ENCODE data around the gene ADCY9. TPM values are rescaled to one million over a fixed set of nuclear protein-coding genes. Genes with fewer than 3 reads are reported as not detected.
A peak's percentile ranks its signal among the peaks of the same experiment; 100 is the strongest.

Gene ADCY9
- polyA plus RNA-seq, 3 donors: 0.44 to 9.3 (median 0.67) TPM

DNA sequence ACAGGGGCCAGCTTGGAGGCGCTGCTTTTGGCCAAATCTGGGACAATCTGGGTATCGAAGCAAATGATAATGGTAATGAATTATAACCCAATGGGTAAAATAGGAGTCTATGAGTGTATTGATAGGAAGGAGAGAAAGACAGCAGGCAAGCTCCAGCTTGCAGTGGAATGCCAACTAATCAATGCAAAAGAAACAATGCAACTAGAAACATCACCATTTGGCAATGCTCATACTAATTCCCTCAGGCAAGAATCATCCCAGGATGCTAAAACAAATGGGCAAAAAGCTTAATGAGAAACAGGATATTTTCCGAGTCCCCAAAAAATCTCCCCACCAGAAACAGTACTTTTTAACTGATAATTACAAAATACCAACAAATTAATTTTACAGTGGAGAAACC lies 64.7 kb downstream of the ADCY9 start:
- Mint-ChIP-seq H3K27me3 (ENCODE audit: low read depth in 3 of 3) (peaks cover 0 to 2% (median 2%) of the 10 kb centered on the region in 3 donors), H3K27ac (peak overlapping the region in 2 of 7 donors; percentile 36 to 96), H3K36me3 (peaks cover 5 to 11% of the 10 kb centered on the region in 2 donors), H3K4me3 (no peak overlapping the region), H3K4me1 (peaks cover 57% of the 10 kb centered on the region), H3K9me3 (no peaks in the 10 kb centered on the region)
- no peak overlapping the region for H2AFZ ChIP-seq (ENCODE audit: insufficient read depth, low read depth, low read length, poor library complexity, severe bottlenecking)
- H3K27me3 ChIP-seq (ENCODE audit: control insufficient read depth in 2 of 2, insufficient read depth in 2 of 2, low read length in 2 of 2): no peaks in the 10 kb centered on the region
- DNase-seq: no peak
- intact Hi-C loops (cut with micrococcal nuclease): no loop called here
- no peak overlapping the region for H3K4me3 ChIP-seq (replicated peaks in 1 of 3; ENCODE audit: low read depth in 2 of 3, low read length in 3 of 3)
- H3K4me1 ChIP-seq (ENCODE audit: control insufficient read depth in 1 of 2, insufficient read depth in 2 of 2, low read length in 2 of 2): peaks cover 49 to 58% of the 10 kb centered on the region in 2 donors
- no peaks in the 10 kb centered on the region for H4K20me1 ChIP-seq (ENCODE audit: insufficient read depth, low read length)
- no peak overlapping the region for H3K27ac ChIP-seq (ENCODE audit: low read depth in 1 of 2, low read length in 2 of 2)
- no peak overlapping the region for H3K9ac ChIP-seq (ENCODE audit: insufficient read depth, low read length, poor library complexity, severe bottlenecking)
- H3K79me2 ChIP-seq (ENCODE audit: insufficient read depth, low read length): peaks cover 11% of the 10 kb centered on the region
- H3K4me2 ChIP-seq (replicated peaks; ENCODE audit: extremely low read depth, low read length, poor library complexity, severe bottlenecking): no peak overlapping the region
- no peaks in the 10 kb centered on the region for H3K9me3 ChIP-seq (replicated peaks in 1 of 2; ENCODE audit: control insufficient read depth in 1 of 2, insufficient read depth in 1 of 2, low read length in 2 of 2)
- H3K36me3 ChIP-seq (replicated peaks in 1 of 2; ENCODE audit: control insufficient read depth in 1 of 2, insufficient read depth in 2 of 2, low read length in 2 of 2): no peaks in the 10 kb centered on the region
- TF ChIP-seq, protein P1, sequence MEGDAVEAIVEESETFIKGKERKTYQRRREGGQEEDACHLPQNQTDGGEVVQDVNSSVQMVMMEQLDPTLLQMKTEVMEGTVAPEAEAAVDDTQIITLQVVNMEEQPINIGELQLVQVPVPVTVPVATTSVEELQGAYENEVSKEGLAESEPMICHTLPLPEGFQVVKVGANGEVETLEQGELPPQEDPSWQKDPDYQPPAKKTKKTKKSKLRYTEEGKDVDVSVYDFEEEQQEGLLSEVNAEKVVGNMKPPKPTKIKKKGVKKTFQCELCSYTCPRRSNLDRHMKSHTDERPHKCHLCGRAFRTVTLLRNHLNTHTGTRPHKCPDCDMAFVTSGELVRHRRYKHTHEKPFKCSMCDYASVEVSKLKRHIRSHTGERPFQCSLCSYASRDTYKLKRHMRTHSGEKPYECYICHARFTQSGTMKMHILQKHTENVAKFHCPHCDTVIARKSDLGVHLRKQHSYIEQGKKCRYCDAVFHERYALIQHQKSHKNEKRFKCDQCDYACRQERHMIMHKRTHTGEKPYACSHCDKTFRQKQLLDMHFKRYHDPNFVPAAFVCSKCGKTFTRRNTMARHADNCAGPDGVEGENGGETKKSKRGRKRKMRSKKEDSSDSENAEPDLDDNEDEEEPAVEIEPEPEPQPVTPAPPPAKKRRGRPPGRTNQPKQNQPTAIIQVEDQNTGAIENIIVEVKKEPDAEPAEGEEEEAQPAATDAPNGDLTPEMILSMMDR (IDR thresholded peaks at IDR 0.05): no peak
- WGBS (ENCODE audit: insufficient coverage): 100% methylated on average over 3 of the region's 3 CpGs

DNA sequence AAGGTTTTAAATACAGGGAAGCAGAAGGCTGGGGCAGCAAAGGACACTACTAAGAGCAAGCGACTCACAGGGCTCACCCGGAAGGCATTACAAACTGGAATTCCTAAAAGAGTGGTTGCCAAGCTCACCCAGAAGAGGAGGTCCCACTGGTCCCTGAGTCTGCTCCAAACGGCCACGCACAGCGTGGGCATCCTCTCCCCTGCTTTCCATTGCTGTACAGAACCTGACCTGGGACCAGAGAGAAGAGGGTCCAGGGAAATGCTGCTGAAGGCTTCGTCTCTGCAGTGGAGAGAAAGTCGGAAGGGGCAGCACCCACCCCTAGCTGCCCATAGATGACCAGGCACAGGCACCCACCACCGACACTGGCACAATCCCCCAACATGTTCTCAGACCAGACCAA lies 67.2 kb downstream of the ADCY9 start:
- Mint-ChIP-seq H3K27ac (peak overlapping the region in 2 of 7 donors; percentile 19 to 49), H3K36me3 (peaks cover 8 to 14% of the 10 kb centered on the region in 2 donors), H3K4me1 (peaks cover 44% of the 10 kb centered on the region), H3K4me3 (no peak overlapping the region), H3K9me3 (no peaks in the 10 kb centered on the region), H3K27me3 (ENCODE audit: low read depth in 3 of 3) (peaks cover 0 to 2% (median 0%) of the 10 kb centered on the region in 3 donors)
- no peak overlapping the region for H3K4me3 ChIP-seq (replicated peaks in 1 of 3; ENCODE audit: low read depth in 2 of 3, low read length in 3 of 3)
- H3K9ac ChIP-seq (ENCODE audit: insufficient read depth, low read length, poor library complexity, severe bottlenecking): no peak overlapping the region
- no peaks in the 10 kb centered on the region for H4K20me1 ChIP-seq (ENCODE audit: insufficient read depth, low read length)
- H3K9me3 ChIP-seq (replicated peaks in 1 of 2; ENCODE audit: control insufficient read depth in 1 of 2, insufficient read depth in 1 of 2, low read length in 2 of 2): no peaks in the 10 kb centered on the region
- H3K4me2 ChIP-seq (replicated peaks; ENCODE audit: extremely low read depth, low read length, poor library complexity, severe bottlenecking): no peak overlapping the region
- H3K4me1 ChIP-seq (ENCODE audit: control insufficient read depth in 1 of 2, insufficient read depth in 2 of 2, low read length in 2 of 2): peaks cover 32 to 44% of the 10 kb centered on the region in 2 donors
- DNase-seq: no peak
- TF ChIP-seq, protein P1 (IDR thresholded peaks at IDR 0.05): no peak
- peaks cover 15% of the 10 kb centered on the region for H3K79me2 ChIP-seq (ENCODE audit: insufficient read depth, low read length)
- WGBS (ENCODE audit: insufficient coverage): 97% methylated on average over 6 of the region's 8 CpGs
- no peak overlapping the region for H2AFZ ChIP-seq (ENCODE audit: insufficient read depth, low read depth, low read length, poor library complexity, severe bottlenecking)
- no peaks in the 10 kb centered on the region for H3K27me3 ChIP-seq (ENCODE audit: control insufficient read depth in 2 of 2, insufficient read depth in 2 of 2, low read length in 2 of 2)
- intact Hi-C loops (cut with micrococcal nuclease): loop anchor here in 1 of 2 donors (10.0 kb wide), 1 partner anchor 56 kb away; no protein-coding TSS in a partner anchor
- no peak overlapping the region for H3K27ac ChIP-seq (ENCODE audit: low read depth in 1 of 2, low read length in 2 of 2)
- H3K36me3 ChIP-seq (replicated peaks in 1 of 2; ENCODE audit: control insufficient read depth in 1 of 2, insufficient read depth in 2 of 2, low read length in 2 of 2): no peaks in the 10 kb centered on the region

All from CD14-positive monocyte (primary cell).